NCI-H82 (cell line): ENCODE results near the gene RASAL2.
"Not testable (repeated sequence)": the region's sequence is repeated elsewhere in the genome, so short reads cannot be mapped to it uniquely, and the experiment has no call there.

ENCODE experiments used
- DNase-seq: peaks from one replicate; lab custom pipeline; 2025; lab: John Stamatoyannopoulos, UW

Gene RASAL2

DNA sequence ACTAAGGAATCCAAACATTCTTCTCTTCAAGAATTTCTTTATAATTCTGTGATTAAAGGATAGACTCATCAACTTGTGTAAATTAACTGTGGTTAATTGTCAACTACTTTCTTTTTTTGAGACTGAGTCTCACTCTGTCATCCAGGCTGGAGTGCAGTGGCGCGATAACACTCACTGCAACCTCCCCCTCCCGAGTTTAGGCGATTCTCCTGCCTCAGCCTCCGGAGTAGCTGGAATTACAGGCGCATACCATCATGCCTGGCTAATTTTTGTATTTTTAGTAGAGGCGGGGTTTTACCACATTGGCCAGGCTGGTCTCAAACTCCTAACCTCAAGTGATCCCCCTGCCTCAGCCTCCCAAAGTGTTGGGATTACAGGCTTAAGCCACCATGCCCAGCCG, 296.4 kb downstream of the RASAL2 start:
- DNase-seq: not testable (repeated sequence)

DNA sequence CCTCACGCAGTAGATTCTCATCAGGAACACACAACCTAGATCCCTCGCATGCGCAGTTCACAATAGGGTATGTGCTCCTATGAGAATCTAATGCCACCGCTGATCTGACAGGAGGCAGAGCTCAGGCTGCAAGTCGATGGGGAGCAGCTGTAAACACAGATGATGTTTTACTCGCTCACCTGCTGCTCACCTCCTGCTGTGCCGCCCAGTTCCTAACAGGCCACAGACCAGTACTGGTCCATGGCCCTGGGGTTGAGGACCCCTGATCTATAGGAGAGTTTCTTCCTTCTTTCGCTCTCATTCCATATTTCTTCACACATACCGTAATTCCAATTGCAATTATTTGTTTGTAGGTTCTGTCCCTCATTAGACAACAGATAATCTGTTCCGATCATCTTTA, 299.5 kb downstream of the RASAL2 start:
- DNase-seq: no peak

DNA sequence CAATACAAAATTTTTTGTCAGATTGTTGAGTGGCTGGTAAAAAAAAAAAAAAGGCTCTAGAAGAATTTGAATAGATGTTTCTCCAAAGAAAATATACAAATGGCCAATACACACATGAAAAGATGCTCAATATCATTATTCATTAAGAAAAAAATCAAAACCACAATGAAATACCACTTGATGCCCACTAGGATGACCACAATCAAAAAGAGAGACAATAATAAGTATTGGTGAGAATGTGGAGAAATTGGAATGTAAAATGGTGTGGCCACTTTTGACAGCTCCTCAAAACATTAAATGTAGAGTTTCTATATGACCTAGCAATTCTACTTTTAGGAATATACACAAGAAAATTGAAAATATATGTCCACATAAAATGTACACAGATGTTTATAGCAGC, 302.9 kb downstream of the RASAL2 start:
- DNase-seq: no peak

DNA sequence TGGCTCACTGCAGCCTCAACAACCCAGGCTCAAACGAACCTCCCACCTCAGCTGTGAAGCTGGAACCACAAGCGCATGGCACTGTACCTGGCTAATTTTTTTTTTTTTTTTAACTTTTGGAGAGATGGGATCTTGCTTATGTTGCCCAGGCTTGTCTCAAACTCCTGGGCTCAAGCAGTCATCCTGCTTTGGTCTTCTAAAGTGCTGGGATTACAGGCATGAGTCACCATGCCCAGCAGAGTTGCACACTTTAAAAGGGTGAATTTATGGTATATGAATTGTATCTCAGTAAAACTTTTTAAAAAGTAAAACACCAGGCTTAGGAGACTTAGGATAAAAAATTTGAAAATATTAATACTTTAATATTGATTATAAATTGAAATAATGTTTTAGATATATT, 303.8 kb downstream of the RASAL2 start:
- no peak for DNase-seq

DNA sequence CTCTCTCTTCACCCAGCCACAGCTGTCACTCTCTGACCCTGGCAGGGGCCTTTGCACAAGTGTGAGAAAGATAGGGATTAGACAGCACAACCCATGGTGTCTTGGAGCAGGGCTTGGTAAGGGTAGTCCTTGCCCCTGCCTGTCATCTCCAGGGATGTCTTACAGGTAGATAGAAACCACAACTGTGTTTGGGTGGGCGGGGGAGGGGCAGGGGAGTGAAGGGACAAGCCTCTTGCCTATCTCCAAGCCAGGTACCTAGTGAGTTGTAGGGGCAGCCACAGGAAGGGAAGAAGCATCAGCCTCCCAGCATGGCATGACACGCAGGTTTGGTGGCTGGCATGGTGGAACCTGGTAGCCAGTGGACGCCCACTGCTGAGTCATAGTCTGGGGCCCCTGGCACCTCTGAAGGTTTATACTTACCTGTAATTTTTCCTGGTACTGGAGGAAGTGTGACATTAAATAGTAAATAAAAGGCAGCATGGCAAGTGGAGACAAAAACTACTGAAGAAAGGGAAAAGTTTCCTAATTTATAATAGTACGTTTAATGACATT, 305.3 kb downstream of the RASAL2 start:
- DNase-seq: peak; percentile 32

DNA sequence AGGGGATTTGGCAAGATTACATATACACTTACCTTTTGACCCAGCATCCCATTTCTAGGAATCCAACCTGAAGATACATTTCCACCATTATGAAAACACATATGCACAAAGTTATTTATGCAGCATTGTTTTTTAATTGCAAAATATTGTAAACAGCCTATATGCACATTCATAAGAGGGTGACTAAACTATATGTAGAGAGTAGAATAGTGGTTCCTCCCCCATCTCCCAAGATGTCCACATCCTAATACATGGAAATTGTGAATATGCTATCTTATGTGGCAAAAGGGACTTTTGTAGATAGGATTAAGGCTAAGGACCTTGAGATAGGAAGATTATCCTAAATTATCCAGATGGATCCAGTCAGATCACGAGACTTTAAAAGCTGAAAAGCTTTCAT, 311.2 kb downstream of the RASAL2 start:
- peak; percentile 28 for DNase-seq

DNA sequence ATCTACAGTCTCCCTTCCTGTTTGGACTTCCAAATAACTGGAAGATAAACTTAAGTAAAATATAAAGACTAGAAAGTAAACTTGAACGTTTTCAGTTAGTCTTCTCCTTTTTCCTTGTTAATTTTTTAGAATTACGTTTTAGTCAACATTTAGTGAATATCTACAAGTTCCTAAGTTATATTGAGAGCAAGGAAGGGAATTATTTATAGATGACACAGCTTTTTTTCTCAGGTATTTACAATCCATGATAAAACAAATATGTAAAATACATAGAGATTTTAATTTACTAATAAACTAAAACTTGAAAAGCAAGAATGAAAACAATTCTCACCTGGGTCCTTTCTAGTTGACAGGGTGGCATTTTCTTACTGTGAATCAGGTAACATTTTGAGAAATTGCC, 313.3 kb downstream of the RASAL2 start:
- no peak for DNase-seq

DNA sequence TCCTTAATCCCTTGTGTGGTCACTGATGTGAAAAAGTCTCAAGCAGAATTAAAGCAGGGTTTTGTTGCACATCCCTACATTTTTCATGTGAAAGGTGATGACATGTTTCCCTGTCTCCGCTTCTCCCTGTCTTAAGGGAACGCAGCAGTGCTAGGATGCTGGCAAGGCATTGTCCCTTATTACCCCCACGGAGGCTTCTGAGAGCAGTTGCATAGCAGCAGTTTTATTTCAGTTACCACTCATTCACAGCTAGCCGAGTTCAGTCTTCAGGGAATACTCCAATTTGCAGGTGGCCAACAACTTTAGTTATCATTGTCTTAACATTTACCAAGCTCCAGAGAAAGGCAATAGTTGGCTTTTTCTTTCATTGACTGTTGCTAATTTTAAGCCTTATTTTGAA, 313.8 kb downstream of the RASAL2 start:
- DNase-seq: peak; percentile 22

DNA sequence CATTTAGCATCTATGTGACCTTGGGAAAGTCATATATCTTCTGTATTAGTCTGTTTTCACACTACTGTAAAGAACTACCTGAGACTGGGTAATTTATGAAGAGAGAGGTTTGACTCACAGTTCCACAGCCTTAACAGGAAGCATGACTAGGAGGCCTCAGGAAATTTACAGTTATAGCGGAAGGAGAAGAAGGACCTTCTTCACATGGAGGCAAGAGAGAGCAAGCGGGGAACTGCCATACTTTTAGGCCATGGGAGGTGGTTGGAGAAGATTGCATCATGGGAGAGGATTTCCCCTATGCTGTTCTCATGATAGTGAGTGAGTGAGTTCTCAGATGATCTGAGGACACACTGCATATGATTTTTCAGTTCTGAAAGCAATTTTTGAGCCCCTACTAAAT, 315.0 kb downstream of the RASAL2 start:
- DNase-seq: no peak

DNA sequence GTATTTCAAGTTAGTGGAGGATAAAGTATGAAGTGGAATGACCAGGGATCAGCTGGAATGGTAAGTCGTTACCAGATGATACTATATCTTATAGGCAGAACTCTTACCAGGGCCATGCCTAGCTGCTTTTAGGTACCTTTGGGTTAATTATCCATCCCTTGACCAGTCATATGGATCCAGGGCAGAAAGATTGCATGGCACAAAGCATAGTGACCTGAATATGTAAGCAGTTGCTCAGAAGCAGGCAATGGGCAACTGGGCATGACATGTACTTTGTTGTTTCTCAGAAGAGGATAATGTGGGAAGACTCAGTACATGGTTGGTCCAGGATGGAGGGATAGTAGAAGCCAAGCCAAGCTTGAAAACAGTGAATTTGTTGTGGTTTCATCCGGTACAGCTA, 315.6 kb downstream of the RASAL2 start:
- DNase-seq: no peak

DNA sequence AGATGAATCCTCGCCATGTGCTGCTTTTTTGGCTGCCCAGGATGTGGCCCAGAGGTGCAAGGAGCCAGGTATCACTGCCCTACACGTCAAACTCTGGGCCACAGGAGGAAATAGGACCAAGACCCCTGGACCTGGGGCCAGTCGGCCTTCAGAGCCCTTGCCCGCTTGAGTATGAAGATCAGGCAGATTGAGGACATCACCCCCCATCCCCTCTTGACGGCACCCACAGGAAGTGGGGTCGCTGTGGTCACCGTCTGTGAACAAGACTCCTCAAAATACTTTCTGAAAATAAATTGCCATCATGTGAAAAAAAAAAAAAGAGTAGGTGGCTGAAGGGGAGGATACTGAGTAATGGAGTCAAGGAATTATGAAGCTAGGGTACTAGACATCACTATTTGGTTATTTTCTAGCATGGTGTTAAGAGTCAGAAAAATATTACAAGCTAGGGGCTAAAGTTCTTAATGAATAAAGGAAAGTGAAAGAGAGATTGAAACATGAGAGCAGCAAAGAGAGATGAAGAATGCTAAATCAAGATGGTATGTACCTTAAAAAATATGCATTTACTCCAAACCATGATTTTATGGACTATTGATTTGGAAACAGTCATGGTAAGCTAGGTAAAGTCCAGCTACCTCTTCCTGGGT, 318.0 kb downstream of the RASAL2 start:
- DNase-seq: no peak

DNA sequence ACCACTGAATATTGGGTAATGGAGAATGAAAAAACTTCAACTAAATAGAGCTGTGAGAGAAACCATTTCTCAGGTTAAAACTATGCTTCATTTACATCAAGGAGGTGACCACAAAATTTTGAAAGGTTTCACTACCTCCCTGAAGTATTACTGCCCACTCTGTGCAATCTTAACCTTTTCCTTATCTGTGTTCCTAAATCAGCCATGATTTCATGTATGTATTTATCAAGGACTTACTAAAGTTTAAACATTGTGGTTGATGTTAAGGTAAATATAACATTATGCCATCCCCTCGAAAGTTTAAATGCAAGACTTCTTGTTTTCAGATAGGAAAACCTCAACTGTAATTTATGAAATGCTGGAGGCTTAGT, 318.5 kb downstream of the RASAL2 start:
- no peak for DNase-seq

DNA sequence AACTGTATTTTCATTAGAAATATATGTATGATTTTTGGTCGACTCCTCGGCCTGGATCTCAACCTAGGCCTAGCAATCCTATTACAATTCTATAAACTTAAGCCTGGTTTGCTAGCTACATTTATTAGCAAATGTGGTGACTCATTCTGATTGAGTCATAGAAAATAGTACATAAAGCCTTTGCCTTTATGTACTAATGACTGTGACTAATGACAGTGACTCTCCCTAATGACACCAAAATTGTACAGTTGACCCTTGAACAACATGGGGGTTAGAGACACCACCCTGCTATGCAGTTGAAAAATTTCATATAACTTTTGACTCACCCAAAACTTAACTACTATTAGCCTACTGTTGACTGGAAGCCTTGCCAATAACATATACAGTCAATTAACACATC, 324.0 kb downstream of the RASAL2 start:
- DNase-seq: no peak

DNA sequence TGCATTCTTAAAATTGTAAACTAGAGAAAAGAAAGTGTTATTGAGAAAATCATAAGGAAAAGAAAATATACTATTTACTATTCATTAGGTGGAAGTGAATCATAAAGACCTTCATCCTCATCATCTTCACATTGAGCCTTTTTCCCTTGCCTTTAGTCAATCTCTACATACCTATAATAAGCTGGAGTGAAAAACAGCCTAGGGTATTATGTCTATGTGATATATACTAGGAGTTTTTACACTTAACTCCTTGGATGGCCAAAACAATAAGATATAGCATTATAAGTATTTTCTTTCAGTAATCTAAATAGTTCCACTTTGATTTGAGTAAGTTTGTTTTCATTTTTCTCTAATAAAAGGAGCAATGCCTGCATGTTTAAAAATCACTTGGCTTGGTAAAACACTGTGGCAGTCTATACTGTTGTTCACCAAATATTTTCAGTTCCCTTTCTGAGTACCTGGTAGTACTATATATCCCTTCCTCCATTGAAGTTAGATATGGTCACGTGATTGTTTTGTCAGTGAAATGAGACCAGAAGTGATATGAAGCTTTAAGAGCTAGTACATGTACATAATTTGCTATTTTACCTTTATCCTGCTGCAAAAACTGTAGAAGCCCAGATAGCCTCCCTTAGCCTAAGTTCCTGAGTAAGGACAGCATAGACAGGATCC, 324.5 kb downstream of the RASAL2 start:
- no peak for DNase-seq

DNA sequence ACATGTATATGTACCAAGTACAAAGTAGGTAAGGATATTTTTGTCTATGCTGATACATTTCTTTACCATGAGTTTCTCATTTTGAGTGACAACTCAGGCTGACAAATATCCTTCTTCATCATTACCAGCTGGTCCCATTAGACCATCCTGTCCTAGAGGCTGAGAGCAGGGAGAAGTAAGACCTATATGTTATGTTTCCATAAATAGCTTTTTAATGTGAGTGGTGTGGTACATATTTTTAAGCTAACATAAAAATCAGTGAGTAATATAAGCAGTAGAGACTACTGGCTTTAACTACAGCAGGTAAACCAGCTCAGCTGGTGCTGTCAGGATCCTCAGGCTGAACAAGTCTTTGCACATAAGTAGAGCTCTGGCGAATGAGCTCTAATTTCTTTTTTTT, 340.5 kb downstream of the RASAL2 start:
- DNase-seq: no peak

DNA sequence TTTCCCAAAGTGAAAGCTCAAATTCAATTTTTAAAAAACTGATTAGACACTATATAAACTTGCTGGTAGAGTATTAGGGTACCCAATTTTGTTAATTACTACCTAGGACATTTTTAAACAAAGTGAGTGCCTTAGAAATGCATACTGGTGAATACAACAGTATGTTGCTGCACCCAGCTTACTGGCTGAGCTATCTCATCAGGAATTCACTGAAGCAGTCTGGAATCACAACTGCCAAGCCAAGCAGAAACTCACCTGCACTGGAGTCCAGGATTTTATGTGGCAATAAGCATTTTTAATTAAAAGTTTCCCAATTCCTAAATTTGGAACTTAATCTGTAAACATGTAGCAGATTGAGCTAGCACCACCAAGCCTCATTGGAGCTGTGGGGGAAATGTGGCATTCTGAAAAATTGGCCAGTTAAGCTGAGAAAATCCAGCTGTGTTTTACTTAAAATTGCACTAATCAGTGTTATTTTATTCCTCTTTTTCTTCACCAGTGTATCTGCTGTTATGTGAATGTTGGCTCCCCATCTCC, 341.1 kb downstream of the RASAL2 start:
- no peak for DNase-seq

DNA sequence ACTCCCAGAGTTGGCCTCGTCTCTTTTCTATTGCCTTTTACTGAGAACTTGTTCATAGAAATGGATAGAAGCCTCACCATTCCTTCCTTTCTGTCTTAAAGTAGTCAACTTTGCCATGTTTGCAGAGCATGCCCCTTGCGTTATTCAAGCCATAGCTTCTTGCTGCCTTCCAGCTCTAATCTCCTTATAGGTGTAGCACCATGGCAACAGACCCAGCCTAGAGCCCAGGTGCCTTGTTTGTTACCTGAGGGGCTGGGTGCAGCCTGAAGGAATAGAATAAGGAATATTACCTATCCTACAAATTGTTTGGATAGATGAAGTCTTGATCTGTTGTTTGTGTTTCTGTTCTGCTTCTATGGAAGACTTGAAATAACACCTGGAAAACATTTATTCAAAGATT, 343.0 kb downstream of the RASAL2 start:
- peak; percentile 14 for DNase-seq

DNA sequence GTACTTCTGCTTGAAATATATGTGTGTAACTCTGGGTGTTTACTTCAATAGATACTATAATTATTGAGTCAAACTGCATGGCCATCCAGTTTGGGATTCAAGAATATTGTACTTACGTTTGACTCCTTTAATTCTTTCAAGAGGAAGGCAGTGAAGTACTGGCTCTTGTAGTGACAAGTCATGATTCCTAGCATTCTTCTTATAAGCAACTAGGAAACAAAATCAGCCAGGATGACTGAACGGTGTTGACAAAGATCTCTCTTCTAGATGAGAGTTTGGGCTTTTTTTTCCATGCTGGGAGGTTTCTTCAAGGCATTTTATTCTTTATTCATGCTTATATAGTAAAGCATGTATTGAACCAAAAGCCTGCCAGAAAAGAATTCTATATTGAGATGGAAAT, 344.5 kb downstream of the RASAL2 start:
- no peak for DNase-seq

DNA sequence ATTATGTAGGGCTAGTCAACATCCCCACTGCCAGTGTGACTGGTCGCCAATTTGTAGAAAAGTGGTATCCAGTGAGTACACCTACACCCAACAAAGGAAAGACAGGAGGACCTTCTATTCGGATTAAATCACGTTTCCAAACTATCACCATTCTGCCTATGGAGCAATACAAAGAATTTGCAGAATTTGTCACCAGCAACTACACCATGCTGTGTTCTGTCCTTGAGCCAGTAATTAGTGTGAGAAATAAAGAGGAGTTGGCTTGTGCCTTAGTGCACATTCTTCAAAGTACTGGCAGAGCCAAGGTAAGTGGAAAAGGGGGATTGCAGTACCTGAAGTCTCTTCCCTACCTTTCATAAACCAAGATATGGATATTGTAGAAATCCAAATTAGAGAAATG, 349.0 kb downstream of the RASAL2 start:
- DNase-seq: no peak

DNA sequence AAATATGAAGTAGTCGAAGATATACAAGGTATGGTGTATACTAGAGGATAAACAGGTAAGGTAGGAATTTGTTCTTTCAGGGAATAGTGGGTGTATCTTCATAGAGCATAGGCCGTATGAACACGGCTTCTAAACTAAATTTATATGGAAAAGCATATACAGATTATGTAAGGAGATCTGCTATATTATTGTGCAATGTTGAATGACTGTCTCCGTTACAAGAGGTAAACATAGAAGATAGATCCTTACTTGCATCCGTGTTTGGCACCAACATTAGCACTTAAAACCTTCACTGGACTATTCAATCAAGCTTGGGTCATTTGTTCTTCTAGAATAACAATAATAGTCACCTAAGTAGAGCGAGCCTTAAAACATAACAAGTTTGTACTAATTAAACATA, 357.0 kb downstream of the RASAL2 start:
- no peak for DNase-seq

DNA sequence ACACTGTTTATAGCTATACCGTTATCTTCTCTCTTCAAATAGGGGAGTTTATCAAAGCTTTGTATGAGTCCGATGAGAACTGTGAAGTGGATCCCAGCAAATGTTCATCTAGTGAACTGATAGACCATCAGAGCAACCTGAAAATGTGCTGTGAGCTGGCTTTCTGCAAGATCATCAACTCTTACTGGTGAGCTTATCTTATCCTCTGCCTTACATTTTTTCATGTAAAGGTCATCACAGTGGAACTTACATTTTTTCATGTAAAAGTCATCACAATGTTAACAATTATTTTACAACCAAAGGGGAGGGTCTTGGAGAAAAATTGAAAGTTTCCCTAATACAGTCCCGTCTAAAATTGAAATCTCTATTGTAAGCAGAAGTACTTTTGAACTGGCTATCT, 357.6 kb downstream of the RASAL2 start:
- DNase-seq: no peak

DNA sequence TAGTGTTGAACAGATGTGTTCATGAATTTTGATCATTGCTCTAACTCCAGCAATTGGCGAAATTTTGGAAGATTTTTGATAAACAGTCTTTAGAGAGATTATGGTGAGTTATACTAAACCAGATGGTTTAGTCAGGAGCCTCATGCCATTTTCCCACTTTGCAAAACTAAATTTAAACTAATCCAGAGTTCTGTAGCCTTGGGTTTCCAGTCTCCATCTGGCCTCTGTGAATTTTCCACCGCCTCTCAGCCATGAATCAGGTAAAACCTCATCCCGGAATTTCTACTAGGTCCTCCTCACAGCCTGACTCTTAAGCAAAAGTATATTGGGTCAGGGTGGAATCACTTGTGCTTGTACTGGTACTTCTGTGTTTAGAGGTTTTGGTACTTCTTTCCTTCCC, 358.1 kb downstream of the RASAL2 start:
- DNase-seq: no peak

DNA sequence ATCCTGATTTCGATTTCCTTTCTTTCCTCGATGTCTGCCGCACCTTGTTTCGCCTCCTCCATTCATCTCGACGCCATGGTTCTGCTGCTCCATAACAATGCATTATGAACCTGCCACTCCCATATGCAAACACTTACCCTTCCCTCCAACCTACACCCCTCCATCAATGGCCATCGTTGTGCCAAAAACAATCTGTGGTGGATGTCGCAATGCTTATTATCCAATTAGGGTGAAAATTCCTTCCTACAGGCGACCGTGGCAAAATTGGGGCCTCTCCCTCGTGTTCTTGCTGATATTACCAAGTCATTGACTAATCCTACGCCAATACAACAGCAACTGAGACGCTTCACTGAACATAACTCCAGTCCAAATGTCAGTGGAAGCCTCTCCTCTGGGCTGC, 362.6 kb downstream of the RASAL2 start:
- peak; percentile 9 for DNase-seq

DNA sequence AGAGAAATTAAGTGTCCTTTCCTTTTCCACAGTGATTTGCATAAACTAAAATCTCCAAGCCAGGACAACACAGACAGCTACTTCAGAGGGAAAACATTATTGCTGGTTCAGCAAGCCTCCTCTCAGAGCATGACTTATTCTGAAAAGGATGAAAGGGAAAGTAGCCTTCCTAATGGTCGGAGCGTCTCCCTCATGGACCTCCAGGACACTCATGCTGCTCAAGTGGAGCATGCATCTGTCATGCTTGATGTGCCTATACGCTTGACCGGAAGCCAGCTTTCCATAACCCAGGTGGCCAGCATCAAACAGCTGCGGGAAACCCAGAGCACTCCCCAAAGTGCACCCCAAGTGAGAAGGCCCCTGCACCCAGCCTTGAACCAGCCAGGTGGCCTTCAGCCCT, 363.7 kb downstream of the RASAL2 start:
- DNase-seq: no peak
